ENCODE data around the gene GABRB2.

The GABRB2 gene

DNA sequence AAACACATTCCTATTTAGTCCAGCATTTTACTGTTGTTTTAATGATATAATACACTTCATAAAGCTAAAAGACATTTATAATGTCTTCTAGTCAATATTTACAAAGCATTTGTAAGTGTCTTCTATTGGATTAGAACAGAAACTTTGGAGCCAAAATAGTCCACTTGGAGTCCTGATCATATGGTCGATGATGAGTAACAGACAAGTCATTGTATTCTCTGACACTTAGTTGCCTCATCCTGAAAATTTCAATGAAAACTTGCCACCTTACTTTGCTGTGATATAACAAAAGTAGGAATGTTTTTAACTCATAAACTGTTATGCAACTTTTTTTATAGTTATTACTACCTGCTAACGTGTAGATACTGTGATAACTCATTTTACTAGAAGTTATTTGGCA is 132.5 kb downstream of the GABRB2 start:
- no peaks in the 10 kb centered on the region for H3K79me2 ChIP-seq (ENCODE audit: insufficient read depth, low read length)
- no peak overlapping the region for H2AFZ ChIP-seq (ENCODE audit: low read length)
- H3K9me3 ChIP-seq (ENCODE audit: low read length): no peaks in the 10 kb centered on the region
- H3K36me3 ChIP-seq (ENCODE audit: insufficient read depth, low read length): no peaks in the 10 kb centered on the region
- no peak for TF ChIP-seq EZH2 (IDR thresholded peaks at IDR 0.05; ENCODE audit: borderline replicate concordance, low read length)
- no peak for TF ChIP-seq CTCF (IDR thresholded peaks at IDR 0.05; ENCODE audit: low read length)
- H3K4me2 ChIP-seq (ENCODE audit: low read length): no peak overlapping the region
- H3K27me3 ChIP-seq (ENCODE audit: insufficient read depth, low read length): no peaks in the 10 kb centered on the region
- H3K27ac ChIP-seq (ENCODE audit: low read depth, low read length, poor library complexity, severe bottlenecking): no peak overlapping the region
- no peaks in the 10 kb centered on the region for H3K9me2 ChIP-seq (ENCODE audit: low read depth, low read length)
- H3K4me3 ChIP-seq (ENCODE audit: low read depth, low read length, poor library complexity, severe bottlenecking): no peak overlapping the region
- H3F3A ChIP-seq (ENCODE audit: insufficient read depth, low read length): no peaks in the 10 kb centered on the region
- no peaks in the 10 kb centered on the region for H4K20me1 ChIP-seq (ENCODE audit: insufficient read depth, low read length)
- no peak overlapping the region for H3K9ac ChIP-seq (ENCODE audit: low read length)
- H3K4me1 ChIP-seq (ENCODE audit: insufficient read depth, low read length, severe bottlenecking): no peaks in the 10 kb centered on the region

DNA sequence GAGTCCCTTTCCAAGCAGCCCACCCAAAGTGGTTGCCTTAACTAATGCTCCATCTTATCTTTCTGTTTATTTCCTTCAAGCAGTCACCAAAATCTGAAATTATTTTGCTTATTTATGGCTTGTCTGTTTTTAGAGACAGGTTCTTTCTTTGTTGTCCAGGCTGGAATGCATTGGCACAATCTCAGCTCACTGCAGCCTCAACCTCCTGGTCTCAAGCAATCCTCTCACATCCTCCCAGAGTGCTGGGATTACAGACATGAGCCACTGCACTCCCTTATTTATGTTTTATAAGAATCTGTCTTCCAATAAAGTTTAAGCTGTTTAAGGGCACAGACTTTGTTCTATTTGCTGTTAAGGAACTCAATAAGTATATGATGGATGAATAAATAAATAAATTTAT is 133.7 kb downstream of the GABRB2 start:
- Histone ChIP-seq H4K20me1 (ENCODE audit: insufficient read depth, low read length) (no peaks in the 10 kb centered on the region), H3F3A (ENCODE audit: insufficient read depth, low read length) (no peaks in the 10 kb centered on the region), H3K4me3 (ENCODE audit: low read depth, low read length, poor library complexity, severe bottlenecking) (no peak overlapping the region), H3K36me3 (ENCODE audit: insufficient read depth, low read length) (no peaks in the 10 kb centered on the region), H2AFZ (ENCODE audit: low read length) (no peak overlapping the region), H3K9ac (ENCODE audit: low read length) (no peak overlapping the region), H3K4me2 (ENCODE audit: low read length) (no peak overlapping the region), H3K27ac (ENCODE audit: low read depth, low read length, poor library complexity, severe bottlenecking) (no peak overlapping the region), H3K9me3 (ENCODE audit: low read length) (no peaks in the 10 kb centered on the region), H3K4me1 (ENCODE audit: insufficient read depth, low read length, severe bottlenecking) (no peaks in the 10 kb centered on the region), H3K27me3 (ENCODE audit: insufficient read depth, low read length) (no peaks in the 10 kb centered on the region), H3K79me2 (ENCODE audit: insufficient read depth, low read length) (no peaks in the 10 kb centered on the region), H3K9me2 (ENCODE audit: low read depth, low read length) (no peaks in the 10 kb centered on the region)
- TF ChIP-seq EZH2 (IDR thresholded peaks at IDR 0.05; ENCODE audit: borderline replicate concordance, low read length) (no peak), CTCF (IDR thresholded peaks at IDR 0.05; ENCODE audit: low read length) (no peak)

- Histone ChIP-seq H3F3A (ENCODE audit: insufficient read depth, low read length) (no peaks in the 10 kb centered on the region), H2AFZ (ENCODE audit: low read length) (no peak overlapping the region), H3K9me2 (ENCODE audit: low read depth, low read length) (no peaks in the 10 kb centered on the region), H3K36me3 (ENCODE audit: insufficient read depth, low read length) (no peaks in the 10 kb centered on the region), H4K20me1 (ENCODE audit: insufficient read depth, low read length) (no peaks in the 10 kb centered on the region), H3K27ac (ENCODE audit: low read depth, low read length, poor library complexity, severe bottlenecking) (no peak overlapping the region), H3K9ac (ENCODE audit: low read length) (no peak overlapping the region), H3K9me3 (ENCODE audit: low read length) (no peaks in the 10 kb centered on the region), H3K27me3 (ENCODE audit: insufficient read depth, low read length) (no peaks in the 10 kb centered on the region), H3K4me1 (ENCODE audit: insufficient read depth, low read length, severe bottlenecking) (no peaks in the 10 kb centered on the region), H3K79me2 (ENCODE audit: insufficient read depth, low read length) (no peaks in the 10 kb centered on the region), H3K4me3 (ENCODE audit: low read depth, low read length, poor library complexity, severe bottlenecking) (no peak overlapping the region), H3K4me2 (ENCODE audit: low read length) (no peak overlapping the region)
- TF ChIP-seq CTCF (IDR thresholded peaks at IDR 0.05; ENCODE audit: low read length): no peak
- no peak for TF ChIP-seq EZH2 (IDR thresholded peaks at IDR 0.05; ENCODE audit: borderline replicate concordance, low read length)
These were observed 135.4 kb downstream of the GABRB2 start for GRCh38 chr5:161411156-161411555.
